Adipose tissue (tissue), 3 donors: ENCODE data around the gene C3orf52. TPM values are rescaled to one million over a fixed set of nuclear protein-coding genes. Genes with fewer than 3 reads are reported as not detected.

Experiments used
- polyA plus RNA-seq, 3 donors: library from polyadenylated mRNA; stranded (reverse); fragments of 200-250 nt; gene quantifications; one replicate each; pipeline ENCODE4 v1.2.3, GENCODE V29; 2013
- donor health status: healthy with polysubstance abuse.
- donor health status: Bipolar disorder and iron deficiency.
- donor health status: healthy.

C3orf52 gene
- polyA plus RNA-seq, 3 donors = 0.22 to 10.8 (median 3.4) TPM

Other genes starting within 250 kb of the C3orf52 start
- gene PHLDB2, start 227.1 kb upstream of the C3orf52 start, polyA plus RNA-seq = 10 to 100 TPM in 2 of 3 donors, 1 to 10 TPM in 1; 7.9 to 84.1 (median 46.4) TPM
- 10 to 100 TPM in 1 of 3 donors, 1 to 10 TPM in 2; 9.2 to 12.9 (median 9.9) TPM for gene ABHD10, start 107.4 kb upstream of the C3orf52 start, polyA plus RNA-seq
- 1 to 10 TPM in 1 of 3 donors, under 1 TPM in 1, not detected in 1; 0.06 to 1.7 TPM for gene TAGLN3, start 87.5 kb upstream of the C3orf52 start, polyA plus RNA-seq
- under 1 TPM in 1 of 3 donors, not detected in 2; 0.04 TPM for gene TMPRSS7, start 51.7 kb upstream of the C3orf52 start, polyA plus RNA-seq
- under 1 TPM in 2 of 3 donors, not detected in 1; 0.08 to 0.12 TPM for gene GCSAM, start 46.9 kb downstream of the C3orf52 start, polyA plus RNA-seq
- under 1 TPM in 1 of 3 donors, not detected in 2; 0.06 TPM for gene SLC9C1, start 207.8 kb downstream of the C3orf52 start, polyA plus RNA-seq
- 10 to 100 TPM in 2 of 3 donors, 1 to 10 TPM in 1; 2.6 to 25.7 (median 13.0) TPM for gene CD200, start 246.8 kb downstream of the C3orf52 start, polyA plus RNA-seq